GM19438 (cell line): Measurements from ENCODE around the gene TNFRSF14.

Experiments used
- ATAC-seq: cut with Tn5 transposase; IDR thresholded peaks from one replicate; pipeline ENCODE4 v1.9.1; 2021; ENCODE audit warnings: low read depth; ENCODE audit not compliant: unreplicated experiment

The TNFRSF14 gene

GRCh38 chr1:2596530-2597333 is 40.6 kb downstream of the TNFRSF14 start:
- no peak for ATAC-seq

GRCh38 chr1:2597441-2598328 is 41.5 kb downstream of the TNFRSF14 start:
- ATAC-seq: no peak

GRCh38 chr1:2598329-2598931 is 42.3 kb downstream of the TNFRSF14 start:
- ATAC-seq: no peak

- ATAC-seq: no peak
Observed at GRCh38 chr1:2601721-2602303, 45.6 kb downstream of the TNFRSF14 start.

GRCh38 chr1:2602311-2602835 is 46.2 kb downstream of the TNFRSF14 start:
- no peak for ATAC-seq

GRCh38 chr1:2602866-2603520 is 46.8 kb downstream of the TNFRSF14 start:
- no peak for ATAC-seq

GRCh38 chr1:2603521-2604155 is 47.5 kb downstream of the TNFRSF14 start:
- ATAC-seq: no peak

GRCh38 chr1:2604156-2604843 is 48.1 kb downstream of the TNFRSF14 start:
- no peak for ATAC-seq

- no peak for ATAC-seq
Observed at GRCh38 chr1:2604844-2605508, 48.8 kb downstream of the TNFRSF14 start.

- no peak for ATAC-seq
Observed at GRCh38 chr1:2605509-2606395, 49.6 kb downstream of the TNFRSF14 start.

- ATAC-seq: no peak
Observed at GRCh38 chr1:2606396-2606880, 50.3 kb downstream of the TNFRSF14 start.

- ATAC-seq: no peak
Observed at GRCh38 chr1:2606881-2607621, 50.9 kb downstream of the TNFRSF14 start.

GRCh38 chr1:2607641-2608091 is 51.5 kb downstream of the TNFRSF14 start:
- no peak for ATAC-seq

GRCh38 chr1:2609319-2610035 is 53.3 kb downstream of the TNFRSF14 start:
- no peak for ATAC-seq

GRCh38 chr1:2610036-2610959 is 54.1 kb downstream of the TNFRSF14 start:
- ATAC-seq: no peak
